GM23338 (cell line): Measurements from ENCODE around the gene SPATA45. TPM values are rescaled to one million over a fixed set of nuclear protein-coding genes. Genes with fewer than 3 reads are reported as not detected.

Source experiments
- ATAC-seq: fragments of 200-7000 bp; cut with Tn5 transposase; 3 replicates; pipeline ENCODE4 v1.9.1; 2020
- DNase-seq: peaks from one replicate; pipeline ENCODE4 v3.0.0-alpha.2; 2015; ENCODE audit warnings: low spot score
- H2AFZ ChIP-seq: fragments of 200-600 bp; sonication (generic); 2 replicates; pipeline ENCODE4 v1.8.0; 2016; ENCODE audit warnings: antibody characterized with exemption, mild to moderate bottlenecking, moderate library complexity
- H3F3A ChIP-seq: fragments of 200-600 bp; sonication (generic); replicated peaks from 2 replicates; pipeline ENCODE4 v1.8.0; 2017; ENCODE audit warnings: antibody characterized with exemption, mixed run types, low read depth
- H3K27ac ChIP-seq: fragments of 200-600 bp; sonication (generic); 2 replicates; pipeline ENCODE4 v1.6.1; 2016; ENCODE audit warnings: low read depth
- H3K27me3 ChIP-seq: fragments of 200-600 bp; sonication (generic); 2 replicates; pipeline ENCODE4 v1.8.0; 2016; ENCODE audit warnings: mild to moderate bottlenecking, mixed run types, moderate library complexity; ENCODE audit not compliant: insufficient read depth
- H3K36me3 ChIP-seq: fragments of 200-600 bp; sonication (generic); 2 replicates; pipeline ENCODE4 v1.8.0; 2016; ENCODE audit warnings: mild to moderate bottlenecking; ENCODE audit not compliant: insufficient read depth
- H3K4me1 ChIP-seq: fragments of 200-600 bp; sonication (generic); 2 replicates; pipeline ENCODE4 v1.8.0; 2016; ENCODE audit warnings: mild to moderate bottlenecking, moderate library complexity; ENCODE audit not compliant: insufficient read depth
- H3K4me2 ChIP-seq: fragments of 200-600 bp; sonication (generic); 2 replicates; pipeline ENCODE4 v1.7.1; 2017; ENCODE audit warnings: mixed run types
- H3K4me3 ChIP-seq: fragments of 200-600 bp; sonication (generic); 2 replicates; pipeline ENCODE4 v1.6.1; 2016; ENCODE audit warnings: mixed run types
- H3K79me2 ChIP-seq: fragments of 200-600 bp; sonication (generic); replicated peaks from 2 replicates; pipeline ENCODE4 v1.8.0; 2017; ENCODE audit warnings: mild to moderate bottlenecking; ENCODE audit not compliant: insufficient read depth
- H3K9me2 ChIP-seq: fragments of 200-600 bp; sonication (generic); 2 replicates; pipeline ENCODE4 v1.8.0; 2017; ENCODE audit not compliant: insufficient read depth
- H4K20me1 ChIP-seq: fragments of 200-600 bp; sonication (generic); replicated peaks from 2 replicates; pipeline ENCODE4 v1.8.0; 2017; ENCODE audit warnings: mild to moderate bottlenecking; ENCODE audit not compliant: insufficient read depth
- H3K27ac Mint-ChIP-seq: 2 replicates; pipeline ENCODE4 v1.8.0; 2020; ENCODE audit warnings: inconsistent platforms, mild to moderate bottlenecking, moderate library complexity, mixed read lengths
- H3K27me3 Mint-ChIP-seq: 3 replicates; pipeline ENCODE4 v1.8.0; 2022; ENCODE audit warnings: low read depth, mild to moderate bottlenecking, moderate library complexity, mixed read lengths, inconsistent platforms; ENCODE audit not compliant: insufficient read depth, poor library complexity
- H3K36me3 Mint-ChIP-seq: 3 replicates; pipeline ENCODE4 v1.8.0; 2021; ENCODE audit warnings: low read depth, mild to moderate bottlenecking, inconsistent platforms, moderate library complexity, mixed read lengths
- H3K4me1 Mint-ChIP-seq: 3 replicates; pipeline ENCODE4 v1.8.0; 2020; ENCODE audit warnings: mild to moderate bottlenecking, inconsistent platforms, mixed read lengths
- H3K4me3 Mint-ChIP-seq: 3 replicates; pipeline ENCODE4 v1.8.0; 2021; ENCODE audit warnings: moderate library complexity, mild to moderate bottlenecking, inconsistent platforms, mixed read lengths
- H3K9me3 Mint-ChIP-seq: 3 replicates; pipeline ENCODE4 v1.8.0; 2020; ENCODE audit warnings: moderate library complexity, mild to moderate bottlenecking, inconsistent platforms, mixed read lengths
- CREB1 ChIP-seq: fragments of 250-450 bp; sonication (Bioruptor Pico); IDR thresholded peaks from 2 replicates; pipeline ENCODE4 v1.5.0; 2020; ENCODE audit warnings: low read depth, mild to moderate bottlenecking, moderate library complexity
- EZH2 ChIP-seq: fragments of 200-600 bp; sonication (generic); IDR thresholded peaks from one replicate; pipeline ENCODE4 v1.8.0; 2017; ENCODE audit warnings: antibody characterized with exemption, mild to moderate bottlenecking, low read depth; ENCODE audit not compliant: unreplicated experiment
- EZH2phosphoT487 ChIP-seq: fragments of 200-600 bp; sonication (generic); IDR thresholded peaks from one replicate; pipeline ENCODE4 v1.8.1; 2018; ENCODE audit warnings: antibody characterized with exemption; ENCODE audit not compliant: unreplicated experiment
- JUNB ChIP-seq: IDR thresholded peaks from one replicate; pipeline ENCODE4 v1.6.1; 2016; ENCODE audit warnings: antibody characterized with exemption; ENCODE audit not compliant: unreplicated experiment
- NANOG ChIP-seq: IDR thresholded peaks from 2 replicates; pipeline ENCODE4 v1.6.1; 2016; ENCODE audit warnings: antibody characterized with exemption, borderline replicate concordance
- POLR2AphosphoS5 ChIP-seq: IDR thresholded peaks from 2 replicates; pipeline ENCODE4 v1.6.1; 2016; ENCODE audit warnings: antibody characterized with exemption, low read depth
- ZNF114 ChIP-seq: fragments of 250-450 bp; sonication (Bioruptor Pico); IDR thresholded peaks from 2 replicates; pipeline ENCODE4 v1.5.0; 2020; ENCODE audit warnings: mild to moderate bottlenecking, moderate library complexity
- ZNF331 ChIP-seq: fragments of 250-450 bp; sonication (Bioruptor Pico); IDR thresholded peaks from 2 replicates; pipeline ENCODE4 v1.5.0; 2020; ENCODE audit warnings: low read depth, mild to moderate bottlenecking, moderate library complexity
- polyA plus RNA-seq: library from polyadenylated mRNA; unstranded; fragments of >200 nt; fragmentation: Nextera tagmentation; extraction: Ambion mirVana; gene quantifications from 2 replicates; pipeline ENCODE4 v1.2.1, GENCODE V29; 2016
- total RNA-seq: library from RNA; depleted of rRNA; stranded (reverse); fragments of >200 nt; shearing (Covaris generic); gene quantifications from 2 replicates; pipeline ENCODE4 v1.2.3, GENCODE V29; 2014
- TF ChIP-seq, protein P1 (sequence below): fragments of 250-450 bp; sonication (Bioruptor Pico); IDR thresholded peaks from 2 replicates; pipeline ENCODE4 v1.5.0; 2020; ENCODE audit warnings: mild to moderate bottlenecking, moderate library complexity
- TF ChIP-seq, protein P2 (sequence below): IDR thresholded peaks from one replicate; pipeline ENCODE4 v1.6.1; 2018; ENCODE audit warnings: antibody characterized with exemption; ENCODE audit not compliant: unreplicated experiment

SPATA45 gene
- total and polyA plus RNA-seq, 2 experiments from 2014 or later, result not detected

DNA sequence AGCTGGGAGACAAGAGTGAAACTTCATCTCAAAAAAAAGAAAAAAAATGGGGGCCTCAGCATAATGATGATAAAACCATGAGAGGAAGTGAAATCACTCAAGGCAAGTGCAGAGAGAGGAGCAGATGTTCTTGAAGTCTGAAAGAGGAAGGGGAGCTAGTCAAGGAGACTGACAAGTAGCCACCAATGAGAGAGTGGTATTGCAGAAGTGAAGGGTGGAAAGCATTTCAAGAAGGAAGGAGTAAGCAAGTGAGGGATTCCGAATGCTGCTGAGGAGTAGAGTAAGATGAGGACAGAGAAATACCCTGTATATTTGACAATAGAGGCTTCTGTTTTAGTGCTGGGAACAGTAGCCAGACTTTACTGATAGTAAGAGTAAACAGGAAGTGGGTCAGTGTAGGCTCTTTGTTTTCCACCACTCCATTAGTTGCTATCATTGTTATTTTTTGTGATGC lies 52.9 kb downstream of the SPATA45 start:
- Mint-ChIP-seq H3K4me3 (no peak overlapping the region), H3K4me1 (peaks cover 14% of the 10 kb centered on the region), H3K27ac (peak overlapping the region; percentile 9), H3K36me3 (peaks cover 22% of the 10 kb centered on the region; the same call in 2 of the 3 replicates), H3K9me3 (no peaks in the 10 kb centered on the region; the same call in 1 of the 3 replicates), H3K27me3 (peaks cover 9% of the 10 kb centered on the region)
- no peaks in the 10 kb centered on the region for H3K27me3 ChIP-seq
- TF ChIP-seq ZNF331 (CRISPR knock-in tag), result no peak
- no peak for TF ChIP-seq CREB1 (CRISPR knock-in tag)
- TF ChIP-seq, protein P1, sequence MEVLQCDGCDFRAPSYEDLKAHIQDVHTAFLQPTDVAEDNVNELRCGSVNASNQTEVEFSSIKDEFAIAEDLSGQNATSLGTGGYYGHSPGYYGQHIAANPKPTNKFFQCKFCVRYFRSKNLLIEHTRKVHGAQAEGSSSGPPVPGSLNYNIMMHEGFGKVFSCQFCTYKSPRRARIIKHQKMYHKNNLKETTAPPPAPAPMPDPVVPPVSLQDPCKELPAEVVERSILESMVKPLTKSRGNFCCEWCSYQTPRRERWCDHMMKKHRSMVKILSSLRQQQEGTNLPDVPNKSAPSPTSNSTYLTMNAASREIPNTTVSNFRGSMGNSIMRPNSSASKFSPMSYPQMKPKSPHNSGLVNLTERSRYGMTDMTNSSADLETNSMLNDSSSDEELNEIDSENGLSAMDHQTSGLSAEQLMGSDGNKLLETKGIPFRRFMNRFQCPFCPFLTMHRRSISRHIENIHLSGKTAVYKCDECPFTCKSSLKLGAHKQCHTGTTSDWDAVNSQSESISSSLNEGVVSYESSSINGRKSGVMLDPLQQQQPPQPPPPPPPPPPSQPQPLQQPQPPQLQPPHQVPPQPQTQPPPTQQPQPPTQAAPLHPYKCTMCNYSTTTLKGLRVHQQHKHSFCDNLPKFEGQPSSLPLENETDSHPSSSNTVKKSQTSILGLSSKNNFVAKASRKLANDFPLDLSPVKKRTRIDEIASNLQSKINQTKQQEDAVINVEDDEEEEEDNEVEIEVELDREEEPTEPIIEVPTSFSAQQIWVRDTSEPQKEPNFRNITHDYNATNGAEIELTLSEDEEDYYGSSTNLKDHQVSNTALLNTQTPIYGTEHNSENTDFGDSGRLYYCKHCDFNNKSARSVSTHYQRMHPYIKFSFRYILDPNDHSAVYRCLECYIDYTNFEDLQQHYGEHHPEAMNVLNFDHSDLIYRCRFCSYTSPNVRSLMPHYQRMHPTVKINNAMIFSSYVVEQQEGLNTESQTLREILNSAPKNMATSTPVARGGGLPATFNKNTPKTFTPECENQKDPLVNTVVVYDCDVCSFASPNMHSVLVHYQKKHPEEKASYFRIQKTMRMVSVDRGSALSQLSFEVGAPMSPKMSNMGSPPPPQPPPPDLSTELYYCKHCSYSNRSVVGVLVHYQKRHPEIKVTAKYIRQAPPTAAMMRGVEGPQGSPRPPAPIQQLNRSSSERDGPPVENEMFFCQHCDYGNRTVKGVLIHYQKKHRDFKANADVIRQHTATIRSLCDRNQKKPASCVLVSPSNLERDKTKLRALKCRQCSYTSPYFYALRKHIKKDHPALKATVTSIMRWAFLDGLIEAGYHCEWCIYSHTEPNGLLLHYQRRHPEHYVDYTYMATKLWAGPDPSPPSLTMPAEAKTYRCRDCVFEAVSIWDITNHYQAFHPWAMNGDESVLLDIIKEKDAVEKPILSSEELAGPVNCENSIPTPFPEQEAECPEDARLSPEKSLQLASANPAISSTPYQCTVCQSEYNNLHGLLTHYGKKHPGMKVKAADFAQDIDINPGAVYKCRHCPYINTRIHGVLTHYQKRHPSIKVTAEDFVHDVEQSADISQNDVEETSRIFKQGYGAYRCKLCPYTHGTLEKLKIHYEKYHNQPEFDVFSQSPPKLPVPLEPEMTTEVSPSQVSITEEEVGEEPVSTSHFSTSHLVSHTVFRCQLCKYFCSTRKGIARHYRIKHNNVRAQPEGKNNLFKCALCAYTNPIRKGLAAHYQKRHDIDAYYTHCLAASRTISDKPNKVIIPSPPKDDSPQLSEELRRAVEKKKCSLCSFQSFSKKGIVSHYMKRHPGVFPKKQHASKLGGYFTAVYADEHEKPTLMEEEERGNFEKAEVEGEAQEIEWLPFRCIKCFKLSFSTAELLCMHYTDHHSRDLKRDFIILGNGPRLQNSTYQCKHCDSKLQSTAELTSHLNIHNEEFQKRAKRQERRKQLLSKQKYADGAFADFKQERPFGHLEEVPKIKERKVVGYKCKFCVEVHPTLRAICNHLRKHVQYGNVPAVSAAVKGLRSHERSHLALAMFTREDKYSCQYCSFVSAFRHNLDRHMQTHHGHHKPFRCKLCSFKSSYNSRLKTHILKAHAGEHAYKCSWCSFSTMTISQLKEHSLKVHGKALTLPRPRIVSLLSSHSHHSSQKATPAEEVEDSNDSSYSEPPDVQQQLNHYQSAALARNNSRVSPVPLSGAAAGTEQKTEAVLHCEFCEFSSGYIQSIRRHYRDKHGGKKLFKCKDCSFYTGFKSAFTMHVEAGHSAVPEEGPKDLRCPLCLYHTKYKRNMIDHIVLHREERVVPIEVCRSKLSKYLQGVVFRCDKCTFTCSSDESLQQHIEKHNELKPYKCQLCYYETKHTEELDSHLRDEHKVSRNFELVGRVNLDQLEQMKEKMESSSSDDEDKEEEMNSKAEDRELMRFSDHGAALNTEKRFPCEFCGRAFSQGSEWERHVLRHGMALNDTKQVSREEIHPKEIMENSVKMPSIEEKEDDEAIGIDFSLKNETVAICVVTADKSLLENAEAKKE (CRISPR knock-in tag), result no peak
- DNase-seq, result no peak
- no peaks in the 10 kb centered on the region; the same call in 1 of the 2 replicates for H4K20me1 ChIP-seq
- no peaks in the 10 kb centered on the region for H3K9me2 ChIP-seq
- H3K36me3 ChIP-seq, result peaks cover 7% of the 10 kb centered on the region; the same call in 1 of the 2 replicates
- no peak for ATAC-seq
- H2AFZ ChIP-seq, result no peak overlapping the region
- peaks cover 20% of the 10 kb centered on the region for H3K79me2 ChIP-seq
- H3K27ac ChIP-seq, result 0 out of 2 replicates have a peak overlapping the region, but pooled peaks have one; percentile 83
- H3K4me3 ChIP-seq, result no peak overlapping the region
- no peak overlapping the region for H3K4me2 ChIP-seq
- H3K4me1 ChIP-seq, result peaks cover 17% of the 10 kb centered on the region
- peaks cover 12% of the 10 kb centered on the region; the same call in 1 of the 2 replicates for H3F3A ChIP-seq

DNA sequence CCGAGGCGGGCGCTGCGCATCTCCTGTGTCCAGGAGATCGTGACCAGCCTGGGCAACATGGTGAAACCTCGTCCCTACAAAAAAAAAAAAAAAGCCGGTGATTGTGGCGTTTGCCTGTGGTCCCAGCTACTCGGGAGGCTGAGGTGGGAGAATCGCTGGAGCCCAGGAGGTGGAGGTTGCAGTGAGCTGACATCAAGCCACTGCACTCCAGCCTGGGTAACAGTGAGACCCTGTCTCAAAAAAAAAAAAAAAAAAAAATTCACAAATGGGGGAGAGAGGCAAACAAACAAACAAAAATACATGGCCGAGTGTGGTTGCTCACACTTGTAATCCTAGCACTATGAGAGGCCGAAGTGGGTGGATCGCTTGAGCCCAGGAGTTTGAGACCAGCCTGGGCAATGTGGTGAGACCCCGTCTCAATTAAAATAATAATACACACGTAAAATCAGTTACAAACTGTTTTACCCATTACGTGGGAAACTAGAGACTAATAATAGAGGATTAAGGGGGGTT lies 55.0 kb downstream of the SPATA45 start:
- ATAC-seq (no peak; the same call in 2 of the 3 replicates), DNase-seq (no peak)
- Histone ChIP-seq H3F3A (peaks cover 8% of the 10 kb centered on the region; the same call in 1 of the 2 replicates), H3K27ac (peak overlapping the region; percentile 90), H3K79me2 (peaks cover 41% of the 10 kb centered on the region), H3K4me3 (peak overlapping the region; percentile 96), H3K27me3 (no peaks in the 10 kb centered on the region), H3K4me2 (peak overlapping the region; percentile 84), H3K4me1 (peaks cover 17% of the 10 kb centered on the region), H3K9me2 (no peaks in the 10 kb centered on the region), H4K20me1 (no peaks in the 10 kb centered on the region; the same call in 1 of the 2 replicates), H2AFZ (peak overlapping the region; percentile 95), H3K36me3 (peaks cover 7% of the 10 kb centered on the region; the same call in 1 of the 2 replicates)
- peaks cover 18% of the 10 kb centered on the region for H3K4me1 Mint-ChIP-seq
- peak overlapping the region; percentile 86 for H3K4me3 Mint-ChIP-seq
- H3K27me3 Mint-ChIP-seq, result peaks cover 9% of the 10 kb centered on the region
- H3K36me3 Mint-ChIP-seq, result peaks cover 12% of the 10 kb centered on the region; the same call in 2 of the 3 replicates
- H3K9me3 Mint-ChIP-seq, result no peaks in the 10 kb centered on the region; the same call in 1 of the 3 replicates
- peak overlapping the region; percentile 86 for H3K27ac Mint-ChIP-seq
- TF ChIP-seq ZNF331 (CRISPR knock-in tag) (no peak), EZH2 (no peak), JUNB (no peak), POLR2AphosphoS5 (no peak), NANOG (no peak), EZH2phosphoT487 (no peak), ZNF114 (CRISPR knock-in tag) (no peak), CREB1 (CRISPR knock-in tag) (no peak)
- TF ChIP-seq, protein P2, sequence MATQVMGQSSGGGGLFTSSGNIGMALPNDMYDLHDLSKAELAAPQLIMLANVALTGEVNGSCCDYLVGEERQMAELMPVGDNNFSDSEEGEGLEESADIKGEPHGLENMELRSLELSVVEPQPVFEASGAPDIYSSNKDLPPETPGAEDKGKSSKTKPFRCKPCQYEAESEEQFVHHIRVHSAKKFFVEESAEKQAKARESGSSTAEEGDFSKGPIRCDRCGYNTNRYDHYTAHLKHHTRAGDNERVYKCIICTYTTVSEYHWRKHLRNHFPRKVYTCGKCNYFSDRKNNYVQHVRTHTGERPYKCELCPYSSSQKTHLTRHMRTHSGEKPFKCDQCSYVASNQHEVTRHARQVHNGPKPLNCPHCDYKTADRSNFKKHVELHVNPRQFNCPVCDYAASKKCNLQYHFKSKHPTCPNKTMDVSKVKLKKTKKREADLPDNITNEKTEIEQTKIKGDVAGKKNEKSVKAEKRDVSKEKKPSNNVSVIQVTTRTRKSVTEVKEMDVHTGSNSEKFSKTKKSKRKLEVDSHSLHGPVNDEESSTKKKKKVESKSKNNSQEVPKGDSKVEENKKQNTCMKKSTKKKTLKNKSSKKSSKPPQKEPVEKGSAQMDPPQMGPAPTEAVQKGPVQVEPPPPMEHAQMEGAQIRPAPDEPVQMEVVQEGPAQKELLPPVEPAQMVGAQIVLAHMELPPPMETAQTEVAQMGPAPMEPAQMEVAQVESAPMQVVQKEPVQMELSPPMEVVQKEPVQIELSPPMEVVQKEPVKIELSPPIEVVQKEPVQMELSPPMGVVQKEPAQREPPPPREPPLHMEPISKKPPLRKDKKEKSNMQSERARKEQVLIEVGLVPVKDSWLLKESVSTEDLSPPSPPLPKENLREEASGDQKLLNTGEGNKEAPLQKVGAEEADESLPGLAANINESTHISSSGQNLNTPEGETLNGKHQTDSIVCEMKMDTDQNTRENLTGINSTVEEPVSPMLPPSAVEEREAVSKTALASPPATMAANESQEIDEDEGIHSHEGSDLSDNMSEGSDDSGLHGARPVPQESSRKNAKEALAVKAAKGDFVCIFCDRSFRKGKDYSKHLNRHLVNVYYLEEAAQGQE, result no peak
